Adrenal gland (tissue), 12 donors: Measurements from ENCODE around the gene AGPS. TPM values are rescaled to one million over a fixed set of nuclear protein-coding genes. Genes with fewer than 3 reads are reported as not detected.

Source experiments
- DNase-seq, 7 donors: peaks; one replicate each; pipeline ENCODE4 v3.0.0-alpha.2; 2019 to 2020
- H3K27ac ChIP-seq, 5 donors: fragments of 200-600 bp; sonication (generic) in 4 of 5; 1 replicate in 3 of 5; 2 replicates in 2 of 5; pipeline versions ENCODE4 v1.5.1 to v1.8.0; 2016 to 2020; ENCODE audit warnings: mild to moderate bottlenecking in 1 of 5
- H3K27me3 ChIP-seq: fragments of 200-600 bp; 2 replicates; pipeline ENCODE4 v1.8.0; 2021
- H3K36me3 ChIP-seq, 2 donors: fragments of 200-600 bp; replicated peaks in 1 of 2; 1 replicate in 1 of 2; 2 replicates in 1 of 2; pipeline versions ENCODE4 v1.5.1 to v1.8.0; 2018 to 2022
- H3K4me1 ChIP-seq, 2 donors: fragments of 200-600 bp; replicated peaks in 1 of 2; 1 replicate in 1 of 2; 2 replicates in 1 of 2; pipeline versions ENCODE4 v1.5.1 to v1.8.0; 2018 to 2021
- H3K4me3 ChIP-seq, 4 donors: fragments of 200-600 bp; sonication (generic) in 3 of 4; one replicate each; pipeline ENCODE4 v1.5.1; 2016 to 2018
- H3K9me3 ChIP-seq, 3 donors: fragments of 200-600 bp; sonication (generic) in 1 of 3; replicated peaks in 1 of 3; 1 replicate in 2 of 3; 2 replicates in 1 of 3; pipeline versions ENCODE4 v1.5.1 to v1.8.0; 2016 to 2021
- POLR2A ChIP-seq, 2 donors: fragments of 450-650 bp; IDR thresholded peaks; one replicate each; pipeline ENCODE4 v1.6.1; 2017; ENCODE audit warnings: antibody characterized with exemption in 2 of 2, mild to moderate bottlenecking in 2 of 2, moderate library complexity in 1 of 2
- WGBS, 4 donors: extraction: QIAGEN DNeasy Blood & Tissue Kit in 2 of 4; methylation state at CpG; one replicate each; pipeline versions ENCODE4 v1.1.5 to v1.1.7; 2013 to 2017; 5-methylcytosine and 5-hydroxymethylcytosine counted together
- intact Hi-C, 2 donors: fragments of 100-400 bp; cut with DNase I; formaldehyde crosslinking; loops; one replicate each; pipeline versions ENCODE4 v1.14.1 to v1.15.0; 2022 to 2023
- polyA plus RNA-seq, 3 donors: library from polyadenylated mRNA; stranded (reverse); fragments of 200-250 nt in 2 of 3; fragments of 350-450 nt in 1 of 3; fragmentation: Illumina TruSeq in 1 of 3; extraction: RNeasy Lipid Tissue Mini Kit (QIAGEN cat#74804) in 1 of 3; gene quantifications; one replicate each; pipeline ENCODE4 v1.2.3, GENCODE V29; 2013 to 2014
- small RNA-seq, 2 donors: library from RNA; depleted of rRNA; stranded (forward); fragments of <200 nt; gene quantifications; one replicate each; pipeline ENCODE3, GENCODE V24; 2016
- total RNA-seq, 9 donors: library from RNA; depleted of rRNA in 4 of 9; stranded (reverse); fragments of >200 nt in 4 of 9; fragments of 120-200 nt in 1 of 9; fragmentation: NEBNext Ultra II Directional in 1 of 9; extraction: Animal tissue kit (Norgen Biotek cat#: 25700) in 1 of 9; gene quantifications; one replicate each; pipeline versions ENCODE4 v1.1.0 to v1.2.4, GENCODE V29; 2013 to 2023
- TF ChIP-seq, protein P1 (sequence below), 6 experiments: fragments of 450-650 bp in 4 of 6; fragments of 200-600 bp in 2 of 6; sonication (generic) in 1 of 6; IDR thresholded peaks; 1 replicate in 5 of 6; 2 replicates in 1 of 6; pipeline versions ENCODE4 v1.5.1 to v1.8.0; 2016 to 2021; ENCODE audit warnings: antibody characterized with exemption in 6 of 6, mild to moderate bottlenecking in 2 of 6, moderate library complexity in 1 of 6
- donor health status: healthy with polysubstance abuse.
- donor health status: Bipolar disorder and iron deficiency.
- donor health status: DM: yes; HTN: yes; CAD: no.
- donor health status: DM: no; HTN: no; CAD: no.
- donor health status: DM: no; HTN: no; CAD: no.
- donor health status: DM: yes; HTN: yes; CAD: no.

The AGPS gene
- total and polyA plus RNA-seq, 12 donors: 3.8 to 43.1 (median 32.8) TPM

DNA sequence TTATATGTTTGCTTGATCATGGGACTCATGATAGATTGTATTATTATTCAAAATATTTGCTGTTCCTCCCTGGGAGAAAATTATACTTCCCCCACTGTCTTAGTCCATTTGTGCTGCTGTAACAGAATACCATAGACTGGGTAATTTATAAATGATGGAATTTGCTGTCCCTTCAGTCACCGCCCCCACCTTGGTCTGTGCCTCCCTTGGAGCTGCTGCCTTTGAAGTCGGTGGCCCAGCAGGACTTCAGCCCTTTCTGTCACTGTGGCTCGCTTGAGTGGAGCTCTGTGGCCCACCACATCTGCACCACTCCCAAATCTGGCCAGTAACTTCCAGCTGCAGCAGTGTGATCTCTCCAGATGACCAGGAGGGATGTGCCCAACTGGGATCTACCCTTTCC, 200.8 kb downstream of the AGPS start:
- H3K4me3 ChIP-seq: no peak overlapping the region
- no peak for TF ChIP-seq POLR2A (IDR thresholded peaks at IDR 0.05)
- TF ChIP-seq, protein P1, sequence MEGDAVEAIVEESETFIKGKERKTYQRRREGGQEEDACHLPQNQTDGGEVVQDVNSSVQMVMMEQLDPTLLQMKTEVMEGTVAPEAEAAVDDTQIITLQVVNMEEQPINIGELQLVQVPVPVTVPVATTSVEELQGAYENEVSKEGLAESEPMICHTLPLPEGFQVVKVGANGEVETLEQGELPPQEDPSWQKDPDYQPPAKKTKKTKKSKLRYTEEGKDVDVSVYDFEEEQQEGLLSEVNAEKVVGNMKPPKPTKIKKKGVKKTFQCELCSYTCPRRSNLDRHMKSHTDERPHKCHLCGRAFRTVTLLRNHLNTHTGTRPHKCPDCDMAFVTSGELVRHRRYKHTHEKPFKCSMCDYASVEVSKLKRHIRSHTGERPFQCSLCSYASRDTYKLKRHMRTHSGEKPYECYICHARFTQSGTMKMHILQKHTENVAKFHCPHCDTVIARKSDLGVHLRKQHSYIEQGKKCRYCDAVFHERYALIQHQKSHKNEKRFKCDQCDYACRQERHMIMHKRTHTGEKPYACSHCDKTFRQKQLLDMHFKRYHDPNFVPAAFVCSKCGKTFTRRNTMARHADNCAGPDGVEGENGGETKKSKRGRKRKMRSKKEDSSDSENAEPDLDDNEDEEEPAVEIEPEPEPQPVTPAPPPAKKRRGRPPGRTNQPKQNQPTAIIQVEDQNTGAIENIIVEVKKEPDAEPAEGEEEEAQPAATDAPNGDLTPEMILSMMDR (IDR thresholded peaks at IDR 0.05): no peak
- no peak for DNase-seq
- H3K27me3 ChIP-seq: no peaks in the 10 kb centered on the region
- no peaks in the 10 kb centered on the region for H3K9me3 ChIP-seq
- intact Hi-C loops: no loop called here
- no peak overlapping the region for H3K27ac ChIP-seq
- peaks cover 5 to 8% of the 10 kb centered on the region in 2 donors for H3K4me1 ChIP-seq
- 89 to 94% (median 91%) methylated on average over 3 of the region's 3 CpGs for WGBS, 4 donors
- no peaks in the 10 kb centered on the region for H3K36me3 ChIP-seq

Small RNA genes lying within 50 kb of the gene (small RNA-seq; reads per million reads assigned to genes)
- 0 reads per million in 2 donors for gene RF01210

Other genes with a start within 250 kb of the AGPS start
- gene HNRNPA3, start 180.0 kb upstream of the AGPS start, total RNA-seq: 100 to 1,000 TPM in 4 of 9 donors, 10 to 100 TPM in 5; 22.6 to 131 (median 47.4) TPM
- 100 to 1,000 TPM; 175 to 223 (median 212) TPM for gene HNRNPA3, start 180.0 kb upstream of the AGPS start, polyA plus RNA-seq
- 100 to 1,000 TPM in 2 of 9 donors, 10 to 100 TPM in 7; 54.4 to 119 (median 83.2) TPM for gene NFE2L2, start 128.0 kb upstream of the AGPS start, total RNA-seq
- 10 to 100 TPM; 41.1 to 87.6 (median 52.7) TPM for gene NFE2L2, start 128.0 kb upstream of the AGPS start, polyA plus RNA-seq